Keratinocyte (primary cell): ENCODE results near the gene ZNF681.

ENCODE experiments used
- EZH2 ChIP-seq: IDR thresholded peaks from one replicate; pipeline ENCODE4 v1.6.1; 2012; ENCODE audit warnings: inconsistent platforms, mild to moderate bottlenecking, low read length, moderate library complexity
- TF ChIP-seq, protein P1 (sequence below), 3 experiments: IDR thresholded peaks in 1 of 3; conservative IDR thresholded peaks in 1 of 3; optimal IDR thresholded peaks in 1 of 3; 2 replicates in 2 of 3; 3 replicates in 1 of 3; pipeline versions ENCODE3 to v1.5.1; 2011; ENCODE audit warnings: low read length in 3 of 3, mild to moderate bottlenecking in 3 of 3, moderate library complexity in 2 of 3, control low read depth in 1 of 3, inconsistent platforms in 1 of 3; ENCODE audit not compliant: insufficient read depth in 2 of 3; ENCODE audit errors: extremely low read depth in 1 of 3

DNA sequence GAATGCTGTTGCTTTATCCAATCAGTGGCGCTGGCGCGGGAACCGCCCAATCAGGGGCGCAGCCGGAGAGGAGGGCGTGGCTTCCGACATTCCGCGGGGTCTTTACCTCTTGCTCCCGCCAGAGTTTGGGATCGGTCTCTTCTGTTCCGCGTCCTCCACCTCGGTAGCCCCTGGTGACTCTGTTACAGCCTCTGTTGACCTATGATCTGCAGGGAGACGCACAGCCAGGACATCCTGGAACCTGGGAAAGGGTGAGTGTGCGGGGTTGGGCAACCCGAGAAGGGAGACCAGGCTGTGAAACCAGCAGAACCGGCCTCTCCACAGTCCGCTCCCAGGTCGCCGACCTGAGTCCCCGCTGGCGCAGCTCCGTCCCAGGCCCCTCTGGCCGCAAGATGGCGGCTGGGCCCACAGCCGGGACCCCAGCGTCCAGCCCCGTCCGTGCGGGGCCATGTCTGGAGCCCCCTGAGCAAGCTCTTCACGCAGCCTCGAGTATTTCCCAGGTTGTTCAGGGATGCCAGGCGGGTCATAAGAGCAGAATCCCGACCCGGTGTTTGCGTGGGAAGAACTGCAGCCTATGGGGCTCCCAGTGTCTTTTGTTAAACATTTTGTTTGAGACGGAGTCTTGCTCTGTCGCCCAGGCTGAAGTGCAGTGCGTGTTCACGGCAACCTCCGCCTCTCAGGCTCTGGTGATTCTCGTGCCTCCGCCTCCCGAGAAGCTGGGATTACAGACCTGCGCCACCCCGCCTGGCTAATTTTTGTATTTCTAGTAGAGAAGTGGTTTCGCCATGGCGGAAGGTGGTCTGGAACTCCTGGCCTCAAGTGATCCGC lies 4.4 kb upstream of the ZNF681 start:
- TF ChIP-seq, protein P1, sequence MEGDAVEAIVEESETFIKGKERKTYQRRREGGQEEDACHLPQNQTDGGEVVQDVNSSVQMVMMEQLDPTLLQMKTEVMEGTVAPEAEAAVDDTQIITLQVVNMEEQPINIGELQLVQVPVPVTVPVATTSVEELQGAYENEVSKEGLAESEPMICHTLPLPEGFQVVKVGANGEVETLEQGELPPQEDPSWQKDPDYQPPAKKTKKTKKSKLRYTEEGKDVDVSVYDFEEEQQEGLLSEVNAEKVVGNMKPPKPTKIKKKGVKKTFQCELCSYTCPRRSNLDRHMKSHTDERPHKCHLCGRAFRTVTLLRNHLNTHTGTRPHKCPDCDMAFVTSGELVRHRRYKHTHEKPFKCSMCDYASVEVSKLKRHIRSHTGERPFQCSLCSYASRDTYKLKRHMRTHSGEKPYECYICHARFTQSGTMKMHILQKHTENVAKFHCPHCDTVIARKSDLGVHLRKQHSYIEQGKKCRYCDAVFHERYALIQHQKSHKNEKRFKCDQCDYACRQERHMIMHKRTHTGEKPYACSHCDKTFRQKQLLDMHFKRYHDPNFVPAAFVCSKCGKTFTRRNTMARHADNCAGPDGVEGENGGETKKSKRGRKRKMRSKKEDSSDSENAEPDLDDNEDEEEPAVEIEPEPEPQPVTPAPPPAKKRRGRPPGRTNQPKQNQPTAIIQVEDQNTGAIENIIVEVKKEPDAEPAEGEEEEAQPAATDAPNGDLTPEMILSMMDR (optimal IDR thresholded peaks at IDR 0.05 in 1 of 3, IDR thresholded peaks at IDR 0.05 in 1 of 3, conservative IDR thresholded peaks at IDR 0.05 in 1 of 3; ENCODE audit: extremely low read depth in 1 of 3, insufficient read depth in 2 of 3, low read length in 3 of 3) = no peak
- no peak for TF ChIP-seq EZH2
